HEK293 (cell line): ENCODE results near the gene STK11.

ENCODE experiments used
- EGR2 ChIP-seq: fragments of 450-650 bp; formaldehyde crosslinking; IDR thresholded peaks from 2 replicates; pipeline ENCODE4 v1.5.1; 2016; ENCODE audit warnings: low read depth, missing biosample characterization, missing genetic modification characterization
- GLIS1 ChIP-seq: fragments of 450-650 bp; formaldehyde crosslinking; IDR thresholded peaks from 2 replicates; pipeline ENCODE4 v1.5.1; 2016; ENCODE audit warnings: missing biosample characterization, missing genetic modification characterization
- GLIS2 ChIP-seq: fragments of 450-650 bp; formaldehyde crosslinking; IDR thresholded peaks from 2 replicates; pipeline ENCODE4 v1.5.1; 2016; ENCODE audit warnings: missing biosample characterization, missing genetic modification characterization
- PRDM1 ChIP-seq: fragments of 450-650 bp; formaldehyde crosslinking; IDR thresholded peaks from 2 replicates; pipeline ENCODE4; 2016; ENCODE audit warnings: missing biosample characterization, missing genetic modification characterization
- REPIN1 ChIP-seq: fragments of 450-650 bp; formaldehyde crosslinking; IDR thresholded peaks from 2 replicates; pipeline ENCODE4 v1.5.1; 2017; ENCODE audit warnings: missing biosample characterization, missing genetic modification characterization, low read depth
- SCRT2 ChIP-seq: fragments of 450-650 bp; formaldehyde crosslinking; IDR thresholded peaks from 2 replicates; pipeline ENCODE4 v1.5.1; 2016; ENCODE audit warnings: missing biosample characterization, missing genetic modification characterization
- SP7 ChIP-seq: fragments of 450-650 bp; formaldehyde crosslinking; IDR thresholded peaks from 2 replicates; pipeline ENCODE4 v1.5.1; 2016; ENCODE audit warnings: missing biosample characterization, missing genetic modification characterization
- ZBTB8A ChIP-seq: fragments of 450-650 bp; formaldehyde crosslinking; IDR thresholded peaks from 2 replicates; pipeline ENCODE4 v1.5.1; 2016; ENCODE audit warnings: missing biosample characterization, missing genetic modification characterization
- ZNF19 ChIP-seq: fragments of 450-650 bp; formaldehyde crosslinking; IDR thresholded peaks from 2 replicates; pipeline ENCODE4; 2016; ENCODE audit warnings: missing biosample characterization, missing genetic modification characterization, low read depth
- ZNF211 ChIP-seq: fragments of 450-650 bp; formaldehyde crosslinking; IDR thresholded peaks from 2 replicates; pipeline ENCODE4 v1.5.1; 2016; ENCODE audit warnings: low read depth, missing biosample characterization, missing genetic modification characterization
- ZNF221 ChIP-seq: fragments of 450-650 bp; formaldehyde crosslinking; IDR thresholded peaks from 2 replicates; pipeline ENCODE4 v1.5.1; 2017; ENCODE audit warnings: missing biosample characterization, missing genetic modification characterization, borderline replicate concordance
- ZNF292 ChIP-seq: fragments of 450-650 bp; formaldehyde crosslinking; IDR thresholded peaks from 2 replicates; pipeline ENCODE4 v1.5.1; 2016; ENCODE audit warnings: low read depth, missing biosample characterization, missing genetic modification characterization, borderline replicate concordance
- ZNF324 ChIP-seq: fragments of 450-650 bp; formaldehyde crosslinking; IDR thresholded peaks from 2 replicates; pipeline ENCODE4 v1.5.1; 2016; ENCODE audit warnings: missing biosample characterization, missing genetic modification characterization
- ZNF350 ChIP-seq: fragments of 450-650 bp; formaldehyde crosslinking; IDR thresholded peaks from 2 replicates; pipeline ENCODE4 v1.5.0; 2017; ENCODE audit warnings: missing biosample characterization, mild to moderate bottlenecking, missing genetic modification characterization
- ZNF366 ChIP-seq: fragments of 450-650 bp; formaldehyde crosslinking; conservative IDR thresholded peaks from 2 replicates; pipeline ENCODE4 v1.5.1; 2016; ENCODE audit warnings: missing biosample characterization, missing genetic modification characterization
- ZNF37A ChIP-seq: fragments of 450-650 bp; IDR thresholded peaks from 2 replicates; pipeline ENCODE4 v1.5.1; 2018; ENCODE audit warnings: missing biosample characterization, missing genetic modification characterization
- ZNF416 ChIP-seq: fragments of 450-650 bp; formaldehyde crosslinking; IDR thresholded peaks from 2 replicates; pipeline ENCODE4 v1.5.1; 2016; ENCODE audit warnings: missing biosample characterization, missing genetic modification characterization
- ZNF560 ChIP-seq: fragments of 450-650 bp; formaldehyde crosslinking; IDR thresholded peaks from 2 replicates; pipeline ENCODE4 v1.5.1; 2017; ENCODE audit warnings: missing biosample characterization, missing genetic modification characterization, borderline replicate concordance
- ZNF785 ChIP-seq: fragments of 450-650 bp; formaldehyde crosslinking; IDR thresholded peaks from 2 replicates; pipeline ENCODE4 v1.5.1; 2016; ENCODE audit warnings: missing biosample characterization, missing genetic modification characterization
- ZNF791 ChIP-seq: fragments of 450-650 bp; formaldehyde crosslinking; IDR thresholded peaks from 2 replicates; pipeline ENCODE4 v1.5.1; 2016; ENCODE audit warnings: missing biosample characterization, missing genetic modification characterization
- ZXDB ChIP-seq: fragments of 450-650 bp; formaldehyde crosslinking; IDR thresholded peaks from 2 replicates; pipeline ENCODE4 v1.5.1; 2016; ENCODE audit warnings: missing biosample characterization, missing genetic modification characterization
- TF ChIP-seq, protein P1 (sequence below): fragments of 450-650 bp; formaldehyde crosslinking; IDR thresholded peaks from 2 replicates; pipeline ENCODE4 v1.5.1; 2016; ENCODE audit warnings: missing biosample characterization, missing genetic modification characterization
- TF ChIP-seq, protein P2 (sequence below): fragments of 450-650 bp; formaldehyde crosslinking; IDR thresholded peaks from 2 replicates; pipeline ENCODE4 v1.5.1; 2016; ENCODE audit warnings: missing biosample characterization, missing genetic modification characterization, borderline replicate concordance
- TF ChIP-seq, protein P3 (sequence below): fragments of 450-650 bp; IDR thresholded peaks from 2 replicates; pipeline ENCODE4 v1.5.1; 2018; ENCODE audit warnings: missing biosample characterization, missing genetic modification characterization

The STK11 gene

DNA sequence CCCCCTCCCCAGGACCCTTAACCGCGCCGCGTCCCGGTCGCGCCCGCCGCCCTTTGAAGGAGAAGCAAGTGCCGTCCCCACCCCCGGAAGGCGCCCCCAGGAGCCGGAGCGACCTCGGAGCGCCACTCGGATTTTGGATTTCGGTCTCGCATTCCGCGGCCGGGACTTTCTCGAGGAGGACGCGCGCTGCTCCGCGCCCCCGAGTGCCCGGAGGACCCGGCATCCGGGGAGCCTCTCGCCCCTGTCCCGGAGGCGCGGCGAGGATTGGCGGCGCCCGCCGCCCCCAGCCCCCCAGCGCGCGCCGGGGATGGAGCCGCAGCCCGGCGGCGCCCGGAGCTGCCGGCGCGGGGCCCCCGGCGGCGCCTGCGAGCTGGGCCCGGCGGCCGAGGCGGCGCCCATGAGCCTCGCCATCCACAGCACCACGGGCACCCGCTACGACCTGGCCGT is 44.4 kb downstream of the STK11 start (continued):
- TF ChIP-seq, protein P1, sequence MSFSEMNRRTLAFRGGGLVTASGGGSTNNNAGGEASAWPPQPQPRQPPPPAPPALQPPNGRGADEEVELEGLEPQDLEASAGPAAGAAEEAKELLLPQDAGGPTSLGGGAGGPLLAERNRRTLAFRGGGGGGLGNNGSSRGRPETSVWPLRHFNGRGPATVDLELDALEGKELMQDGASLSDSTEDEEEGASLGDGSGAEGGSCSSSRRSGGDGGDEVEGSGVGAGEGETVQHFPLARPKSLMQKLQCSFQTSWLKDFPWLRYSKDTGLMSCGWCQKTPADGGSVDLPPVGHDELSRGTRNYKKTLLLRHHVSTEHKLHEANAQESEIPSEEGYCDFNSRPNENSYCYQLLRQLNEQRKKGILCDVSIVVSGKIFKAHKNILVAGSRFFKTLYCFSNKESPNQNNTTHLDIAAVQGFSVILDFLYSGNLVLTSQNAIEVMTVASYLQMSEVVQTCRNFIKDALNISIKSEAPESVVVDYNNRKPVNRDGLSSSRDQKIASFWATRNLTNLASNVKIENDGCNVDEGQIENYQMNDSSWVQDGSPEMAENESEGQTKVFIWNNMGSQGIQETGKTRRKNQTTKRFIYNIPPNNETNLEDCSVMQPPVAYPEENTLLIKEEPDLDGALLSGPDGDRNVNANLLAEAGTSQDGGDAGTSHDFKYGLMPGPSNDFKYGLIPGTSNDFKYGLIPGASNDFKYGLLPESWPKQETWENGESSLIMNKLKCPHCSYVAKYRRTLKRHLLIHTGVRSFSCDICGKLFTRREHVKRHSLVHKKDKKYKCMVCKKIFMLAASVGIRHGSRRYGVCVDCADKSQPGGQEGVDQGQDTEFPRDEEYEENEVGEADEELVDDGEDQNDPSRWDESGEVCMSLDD (tag by site-specific recombination): no peak
- TF ChIP-seq ZNF366 (tag by site-specific recombination) (no peak), ZNF560 (tag by site-specific recombination) (no peak), ZNF221 (tag by site-specific recombination) (no peak), ZXDB (tag by site-specific recombination) (0 out of 2 replicates have a peak, but pooled peaks have one; percentile 15), ZNF324 (tag by site-specific recombination) (no peak), ZNF350 (tag by site-specific recombination) (no peak), REPIN1 (tag by site-specific recombination) (0 out of 2 replicates have a peak, but pooled peaks have one; percentile 57), SCRT2 (tag by site-specific recombination) (no peak), ZNF785 (no peak), SP7 (tag by site-specific recombination) (peak; percentile 32), ZNF211 (tag by site-specific recombination) (no peak), PRDM1 (tag by site-specific recombination) (no peak), ZNF292 (tag by site-specific recombination) (no peak), GLIS1 (tag by site-specific recombination) (peak; percentile 18; the same call in 1 of the 2 replicates), EGR2 (no peak), ZBTB8A (tag by site-specific recombination) (peak; percentile 6), ZNF37A (no peak), ZNF416 (tag by site-specific recombination) (no peak), GLIS2 (tag by site-specific recombination) (peak; percentile 65), ZNF791 (tag by site-specific recombination) (no peak), ZNF19 (no peak)
- TF ChIP-seq, protein P2, sequence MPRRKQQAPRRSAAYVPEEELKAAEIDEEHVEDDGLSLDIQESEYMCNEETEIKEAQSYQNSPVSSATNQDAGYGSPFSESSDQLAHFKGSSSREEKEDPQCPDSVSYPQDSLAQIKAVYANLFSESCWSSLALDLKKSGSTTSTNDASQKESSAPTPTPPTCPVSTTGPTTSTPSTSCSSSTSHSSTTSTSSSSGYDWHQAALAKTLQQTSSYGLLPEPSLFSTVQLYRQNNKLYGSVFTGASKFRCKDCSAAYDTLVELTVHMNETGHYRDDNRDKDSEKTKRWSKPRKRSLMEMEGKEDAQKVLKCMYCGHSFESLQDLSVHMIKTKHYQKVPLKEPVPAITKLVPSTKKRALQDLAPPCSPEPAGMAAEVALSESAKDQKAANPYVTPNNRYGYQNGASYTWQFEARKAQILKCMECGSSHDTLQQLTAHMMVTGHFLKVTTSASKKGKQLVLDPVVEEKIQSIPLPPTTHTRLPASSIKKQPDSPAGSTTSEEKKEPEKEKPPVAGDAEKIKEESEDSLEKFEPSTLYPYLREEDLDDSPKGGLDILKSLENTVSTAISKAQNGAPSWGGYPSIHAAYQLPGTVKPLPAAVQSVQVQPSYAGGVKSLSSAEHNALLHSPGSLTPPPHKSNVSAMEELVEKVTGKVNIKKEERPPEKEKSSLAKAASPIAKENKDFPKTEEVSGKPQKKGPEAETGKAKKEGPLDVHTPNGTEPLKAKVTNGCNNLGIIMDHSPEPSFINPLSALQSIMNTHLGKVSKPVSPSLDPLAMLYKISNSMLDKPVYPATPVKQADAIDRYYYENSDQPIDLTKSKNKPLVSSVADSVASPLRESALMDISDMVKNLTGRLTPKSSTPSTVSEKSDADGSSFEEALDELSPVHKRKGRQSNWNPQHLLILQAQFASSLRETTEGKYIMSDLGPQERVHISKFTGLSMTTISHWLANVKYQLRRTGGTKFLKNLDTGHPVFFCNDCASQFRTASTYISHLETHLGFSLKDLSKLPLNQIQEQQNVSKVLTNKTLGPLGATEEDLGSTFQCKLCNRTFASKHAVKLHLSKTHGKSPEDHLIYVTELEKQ (tag by site-specific recombination): no peak
- TF ChIP-seq, protein P3, sequence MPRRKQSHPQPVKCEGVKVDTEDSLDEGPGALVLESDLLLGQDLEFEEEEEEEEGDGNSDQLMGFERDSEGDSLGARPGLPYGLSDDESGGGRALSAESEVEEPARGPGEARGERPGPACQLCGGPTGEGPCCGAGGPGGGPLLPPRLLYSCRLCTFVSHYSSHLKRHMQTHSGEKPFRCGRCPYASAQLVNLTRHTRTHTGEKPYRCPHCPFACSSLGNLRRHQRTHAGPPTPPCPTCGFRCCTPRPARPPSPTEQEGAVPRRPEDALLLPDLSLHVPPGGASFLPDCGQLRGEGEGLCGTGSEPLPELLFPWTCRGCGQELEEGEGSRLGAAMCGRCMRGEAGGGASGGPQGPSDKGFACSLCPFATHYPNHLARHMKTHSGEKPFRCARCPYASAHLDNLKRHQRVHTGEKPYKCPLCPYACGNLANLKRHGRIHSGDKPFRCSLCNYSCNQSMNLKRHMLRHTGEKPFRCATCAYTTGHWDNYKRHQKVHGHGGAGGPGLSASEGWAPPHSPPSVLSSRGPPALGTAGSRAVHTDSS (tag by site-specific recombination): 0 out of 2 replicates have a peak, but pooled peaks have one; percentile 15
